HEK293 (cell line): Measurements from ENCODE around the gene KRTAP10-7.

Source experiments
- CTCF ChIA-PET: fragments of 350-600 bp; formaldehyde crosslinking; extraction: SDS; loops from one replicate; lab custom pipeline; 2021; ENCODE audit warnings: antibody characterized with exemption; lab: Yijun Ruan, JAX
- POLR2A ChIA-PET: fragments of 300-600 bp; formaldehyde crosslinking; extraction: SDS; loops from one replicate; lab custom pipeline; 2020; ENCODE audit warnings: antibody characterized with exemption, inconsistent platforms; lab: Yijun Ruan, JAX
- H3K27ac ChIP-seq: fragments of 200-500 bp; sonication (Bioruptor generic); 2 replicates; pipeline ENCODE4 v1.5.1; 2014; ENCODE audit warnings: low read depth, low read length, control low read depth, inconsistent platforms; ENCODE audit errors: extremely low read depth
- H3K36me3 ChIP-seq, 2 experiments: fragments of 200-500 bp in 1 of 2; sonication (Bioruptor generic) in 1 of 2; 1 replicate in 1 of 2; 2 replicates in 1 of 2; pipeline ENCODE4 v1.5.1; 2014 to 2017; ENCODE audit warnings: inconsistent platforms in 2 of 2, low read length in 2 of 2; ENCODE audit not compliant: control insufficient read depth in 2 of 2, insufficient read depth in 1 of 2
- H3K4me1 ChIP-seq: fragments of 200-500 bp; sonication (Bioruptor generic); 2 replicates; pipeline ENCODE4 v1.5.1; 2014; ENCODE audit warnings: mild to moderate bottlenecking, low read length, inconsistent platforms; ENCODE audit not compliant: control insufficient read depth, insufficient read depth
- H3K4me3 ChIP-seq: 2 replicates; pipeline ENCODE4 v1.5.1; 2011; ENCODE audit warnings: low read depth, mild to moderate bottlenecking, control low read depth, low read length, moderate library complexity
- H3K9me3 ChIP-seq: fragments of 200-500 bp; sonication (Bioruptor generic); 2 replicates; pipeline ENCODE4 v1.5.1; 2014; ENCODE audit warnings: low read depth, low read length, inconsistent platforms; ENCODE audit not compliant: control insufficient read depth, insufficient read depth
- ZBTB20 ChIP-seq: fragments of 450-650 bp; formaldehyde crosslinking; IDR thresholded peaks from 2 replicates; pipeline ENCODE4 v1.5.1; 2016; ENCODE audit warnings: missing biosample characterization, missing genetic modification characterization
- ZNF112 ChIP-seq: fragments of 450-650 bp; formaldehyde crosslinking; IDR thresholded peaks from 2 replicates; pipeline ENCODE4 v1.5.0; 2017; ENCODE audit warnings: missing biosample characterization, missing genetic modification characterization
- ZNF132 ChIP-seq: fragments of 450-650 bp; formaldehyde crosslinking; IDR thresholded peaks from 2 replicates; pipeline ENCODE4 v1.5.1; 2017; ENCODE audit warnings: missing biosample characterization, missing genetic modification characterization, borderline replicate concordance
- ZNF48 ChIP-seq: fragments of 450-650 bp; formaldehyde crosslinking; IDR thresholded peaks from 2 replicates; pipeline ENCODE4 v1.5.1; 2016; ENCODE audit warnings: missing biosample characterization, missing genetic modification characterization
- TF ChIP-seq, protein P1 (sequence below): fragments of 450-650 bp; formaldehyde crosslinking; IDR thresholded peaks from 2 replicates; pipeline ENCODE4 v1.5.1; 2016; ENCODE audit warnings: missing biosample characterization, missing genetic modification characterization, low read depth
- TF ChIP-seq, protein P2 (sequence below): fragments of 450-650 bp; formaldehyde crosslinking; IDR thresholded peaks from 2 replicates; pipeline ENCODE4 v1.5.1; 2016; ENCODE audit warnings: missing biosample characterization, missing genetic modification characterization
- TF ChIP-seq, protein P3 (sequence below): fragments of 450-650 bp; formaldehyde crosslinking; IDR thresholded peaks from 2 replicates; pipeline ENCODE4 v1.5.1; 2016; ENCODE audit warnings: missing biosample characterization, missing genetic modification characterization
- TF ChIP-seq, protein P4 (sequence below): fragments of 450-650 bp; formaldehyde crosslinking; IDR thresholded peaks from 2 replicates; pipeline ENCODE4 v1.5.1; 2016; ENCODE audit warnings: missing biosample characterization, missing genetic modification characterization
- TF ChIP-seq, protein P5 (sequence below): fragments of 450-650 bp; formaldehyde crosslinking; IDR thresholded peaks from 2 replicates; pipeline ENCODE4 v1.5.1; 2017; ENCODE audit warnings: missing biosample characterization, missing genetic modification characterization
- TF ChIP-seq, protein P6 (sequence below): fragments of 450-650 bp; formaldehyde crosslinking; conservative IDR thresholded peaks from 2 replicates; pipeline ENCODE4 v1.5.1; 2016; ENCODE audit warnings: low read depth, missing biosample characterization, missing genetic modification characterization

The KRTAP10-7 gene

DNA sequence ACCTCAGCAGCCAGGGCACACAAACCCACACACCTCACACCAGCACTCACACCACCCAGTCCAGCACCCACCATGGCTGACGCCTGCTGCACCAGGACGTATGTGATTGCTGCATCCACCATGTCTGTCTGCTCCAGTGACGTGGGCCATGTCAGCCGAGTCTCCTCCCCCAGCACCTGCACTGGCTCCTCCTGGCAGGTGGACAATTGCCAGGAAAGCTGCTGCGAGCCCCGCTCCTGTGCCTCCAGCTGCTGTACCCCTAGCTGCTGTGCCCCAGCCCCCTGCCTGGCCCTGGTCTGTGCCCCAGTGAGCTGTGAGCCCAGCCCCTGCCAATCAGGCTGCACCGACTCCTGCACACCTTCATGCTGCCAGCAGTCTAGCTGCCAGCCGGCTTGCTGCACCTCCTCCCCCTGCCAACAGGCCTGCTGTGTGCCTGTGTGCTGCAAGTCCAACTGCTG, 11.7 kb downstream of the KRTAP10-7 start, which contains the start of gene KRTAP10-8:
KRTAP10-8 (plus strand) TSS at position 51 of the 458 bp plus-strand sequence; CDS start at position 73, 22 bp downstream.
- CTCF ChIA-PET = no interaction called here
- Histone ChIP-seq H3K36me3 (no peaks in the 10 kb centered on the region), H3K4me1 (no peaks in the 10 kb centered on the region), H3K4me3 (no peak within 1 kb of the TSS), H3K9me3 (no peaks in the 10 kb centered on the region), H3K27ac (no peak within 1 kb of the TSS)
- no peak for TF ChIP-seq ZBTB20 (tag by site-specific recombination)
- no peak for TF ChIP-seq ZNF132
- TF ChIP-seq, protein P1, sequence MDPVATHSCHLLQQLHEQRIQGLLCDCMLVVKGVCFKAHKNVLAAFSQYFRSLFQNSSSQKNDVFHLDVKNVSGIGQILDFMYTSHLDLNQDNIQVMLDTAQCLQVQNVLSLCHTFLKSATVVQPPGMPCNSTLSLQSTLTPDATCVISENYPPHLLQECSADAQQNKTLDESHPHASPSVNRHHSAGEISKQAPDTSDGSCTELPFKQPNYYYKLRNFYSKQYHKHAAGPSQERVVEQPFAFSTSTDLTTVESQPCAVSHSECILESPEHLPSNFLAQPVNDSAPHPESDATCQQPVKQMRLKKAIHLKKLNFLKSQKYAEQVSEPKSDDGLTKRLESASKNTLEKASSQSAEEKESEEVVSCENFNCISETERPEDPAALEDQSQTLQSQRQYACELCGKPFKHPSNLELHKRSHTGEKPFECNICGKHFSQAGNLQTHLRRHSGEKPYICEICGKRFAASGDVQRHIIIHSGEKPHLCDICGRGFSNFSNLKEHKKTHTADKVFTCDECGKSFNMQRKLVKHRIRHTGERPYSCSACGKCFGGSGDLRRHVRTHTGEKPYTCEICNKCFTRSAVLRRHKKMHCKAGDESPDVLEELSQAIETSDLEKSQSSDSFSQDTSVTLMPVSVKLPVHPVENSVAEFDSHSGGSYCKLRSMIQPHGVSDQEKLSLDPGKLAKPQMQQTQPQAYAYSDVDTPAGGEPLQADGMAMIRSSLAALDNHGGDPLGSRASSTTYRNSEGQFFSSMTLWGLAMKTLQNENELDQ = no peak
- TF ChIP-seq, protein P2, sequence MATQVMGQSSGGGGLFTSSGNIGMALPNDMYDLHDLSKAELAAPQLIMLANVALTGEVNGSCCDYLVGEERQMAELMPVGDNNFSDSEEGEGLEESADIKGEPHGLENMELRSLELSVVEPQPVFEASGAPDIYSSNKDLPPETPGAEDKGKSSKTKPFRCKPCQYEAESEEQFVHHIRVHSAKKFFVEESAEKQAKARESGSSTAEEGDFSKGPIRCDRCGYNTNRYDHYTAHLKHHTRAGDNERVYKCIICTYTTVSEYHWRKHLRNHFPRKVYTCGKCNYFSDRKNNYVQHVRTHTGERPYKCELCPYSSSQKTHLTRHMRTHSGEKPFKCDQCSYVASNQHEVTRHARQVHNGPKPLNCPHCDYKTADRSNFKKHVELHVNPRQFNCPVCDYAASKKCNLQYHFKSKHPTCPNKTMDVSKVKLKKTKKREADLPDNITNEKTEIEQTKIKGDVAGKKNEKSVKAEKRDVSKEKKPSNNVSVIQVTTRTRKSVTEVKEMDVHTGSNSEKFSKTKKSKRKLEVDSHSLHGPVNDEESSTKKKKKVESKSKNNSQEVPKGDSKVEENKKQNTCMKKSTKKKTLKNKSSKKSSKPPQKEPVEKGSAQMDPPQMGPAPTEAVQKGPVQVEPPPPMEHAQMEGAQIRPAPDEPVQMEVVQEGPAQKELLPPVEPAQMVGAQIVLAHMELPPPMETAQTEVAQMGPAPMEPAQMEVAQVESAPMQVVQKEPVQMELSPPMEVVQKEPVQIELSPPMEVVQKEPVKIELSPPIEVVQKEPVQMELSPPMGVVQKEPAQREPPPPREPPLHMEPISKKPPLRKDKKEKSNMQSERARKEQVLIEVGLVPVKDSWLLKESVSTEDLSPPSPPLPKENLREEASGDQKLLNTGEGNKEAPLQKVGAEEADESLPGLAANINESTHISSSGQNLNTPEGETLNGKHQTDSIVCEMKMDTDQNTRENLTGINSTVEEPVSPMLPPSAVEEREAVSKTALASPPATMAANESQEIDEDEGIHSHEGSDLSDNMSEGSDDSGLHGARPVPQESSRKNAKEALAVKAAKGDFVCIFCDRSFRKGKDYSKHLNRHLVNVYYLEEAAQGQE = no peak
- TF ChIP-seq, protein P3, sequence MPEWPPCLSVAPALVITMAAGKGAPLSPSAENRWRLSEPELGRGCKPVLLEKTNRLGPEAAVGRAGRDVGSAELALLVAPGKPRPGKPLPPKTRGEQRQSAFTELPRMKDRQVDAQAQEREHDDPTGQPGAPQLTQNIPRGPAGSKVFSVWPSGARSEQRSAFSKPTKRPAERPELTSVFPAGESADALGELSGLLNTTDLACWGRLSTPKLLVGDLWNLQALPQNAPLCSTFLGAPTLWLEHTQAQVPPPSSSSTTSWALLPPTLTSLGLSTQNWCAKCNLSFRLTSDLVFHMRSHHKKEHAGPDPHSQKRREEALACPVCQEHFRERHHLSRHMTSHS (tag by site-specific recombination) = no peak
- TF ChIP-seq, protein P4, sequence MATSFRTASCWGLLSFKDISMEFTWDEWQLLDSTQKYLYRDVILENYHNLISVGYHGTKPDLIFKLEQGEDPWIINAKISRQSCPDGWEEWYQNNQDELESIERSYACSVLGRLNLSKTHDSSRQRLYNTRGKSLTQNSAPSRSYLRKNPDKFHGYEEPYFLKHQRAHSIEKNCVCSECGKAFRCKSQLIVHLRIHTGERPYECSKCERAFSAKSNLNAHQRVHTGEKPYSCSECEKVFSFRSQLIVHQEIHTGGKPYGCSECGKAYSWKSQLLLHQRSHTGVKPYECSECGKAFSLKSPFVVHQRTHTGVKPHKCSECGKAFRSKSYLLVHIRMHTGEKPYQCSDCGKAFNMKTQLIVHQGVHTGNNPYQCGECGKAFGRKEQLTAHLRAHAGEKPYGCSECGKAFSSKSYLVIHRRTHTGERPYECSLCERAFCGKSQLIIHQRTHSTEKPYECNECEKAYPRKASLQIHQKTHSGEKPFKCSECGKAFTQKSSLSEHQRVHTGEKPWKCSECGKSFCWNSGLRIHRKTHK (tag by site-specific recombination) = no peak
- TF ChIP-seq, protein P5, sequence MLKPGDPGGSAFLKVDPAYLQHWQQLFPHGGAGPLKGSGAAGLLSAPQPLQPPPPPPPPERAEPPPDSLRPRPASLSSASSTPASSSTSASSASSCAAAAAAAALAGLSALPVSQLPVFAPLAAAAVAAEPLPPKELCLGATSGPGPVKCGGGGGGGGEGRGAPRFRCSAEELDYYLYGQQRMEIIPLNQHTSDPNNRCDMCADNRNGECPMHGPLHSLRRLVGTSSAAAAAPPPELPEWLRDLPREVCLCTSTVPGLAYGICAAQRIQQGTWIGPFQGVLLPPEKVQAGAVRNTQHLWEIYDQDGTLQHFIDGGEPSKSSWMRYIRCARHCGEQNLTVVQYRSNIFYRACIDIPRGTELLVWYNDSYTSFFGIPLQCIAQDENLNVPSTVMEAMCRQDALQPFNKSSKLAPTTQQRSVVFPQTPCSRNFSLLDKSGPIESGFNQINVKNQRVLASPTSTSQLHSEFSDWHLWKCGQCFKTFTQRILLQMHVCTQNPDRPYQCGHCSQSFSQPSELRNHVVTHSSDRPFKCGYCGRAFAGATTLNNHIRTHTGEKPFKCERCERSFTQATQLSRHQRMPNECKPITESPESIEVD (tag by site-specific recombination) = no peak
- TF ChIP-seq, protein P6, sequence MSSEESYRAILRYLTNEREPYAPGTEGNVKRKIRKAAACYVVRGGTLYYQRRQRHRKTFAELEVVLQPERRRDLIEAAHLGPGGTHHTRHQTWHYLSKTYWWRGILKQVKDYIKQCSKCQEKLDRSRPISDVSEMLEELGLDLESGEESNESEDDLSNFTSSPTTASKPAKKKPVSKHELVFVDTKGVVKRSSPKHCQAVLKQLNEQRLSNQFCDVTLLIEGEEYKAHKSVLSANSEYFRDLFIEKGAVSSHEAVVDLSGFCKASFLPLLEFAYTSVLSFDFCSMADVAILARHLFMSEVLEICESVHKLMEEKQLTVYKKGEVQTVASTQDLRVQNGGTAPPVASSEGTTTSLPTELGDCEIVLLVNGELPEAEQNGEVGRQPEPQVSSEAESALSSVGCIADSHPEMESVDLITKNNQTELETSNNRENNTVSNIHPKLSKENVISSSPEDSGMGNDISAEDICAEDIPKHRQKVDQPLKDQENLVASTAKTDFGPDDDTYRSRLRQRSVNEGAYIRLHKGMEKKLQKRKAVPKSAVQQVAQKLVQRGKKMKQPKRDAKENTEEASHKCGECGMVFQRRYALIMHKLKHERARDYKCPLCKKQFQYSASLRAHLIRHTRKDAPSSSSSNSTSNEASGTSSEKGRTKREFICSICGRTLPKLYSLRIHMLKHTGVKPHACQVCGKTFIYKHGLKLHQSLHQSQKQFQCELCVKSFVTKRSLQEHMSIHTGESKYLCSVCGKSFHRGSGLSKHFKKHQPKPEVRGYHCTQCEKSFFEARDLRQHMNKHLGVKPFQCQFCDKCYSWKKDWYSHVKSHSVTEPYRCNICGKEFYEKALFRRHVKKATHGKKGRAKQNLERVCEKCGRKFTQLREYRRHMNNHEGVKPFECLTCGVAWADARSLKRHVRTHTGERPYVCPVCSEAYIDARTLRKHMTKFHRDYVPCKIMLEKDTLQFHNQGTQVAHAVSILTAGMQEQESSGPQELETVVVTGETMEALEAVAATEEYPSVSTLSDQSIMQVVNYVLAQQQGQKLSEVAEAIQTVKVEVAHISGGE (tag by site-specific recombination) = no peak
- no peak for TF ChIP-seq ZNF48
- no peak for TF ChIP-seq ZNF112
- POLR2A ChIA-PET = no interaction called here
